Tibial nerve (tissue), 4 donors: ENCODE data around the gene ZFP64. TPM values are rescaled to one million over a fixed set of nuclear protein-coding genes. Genes with fewer than 3 reads are reported as not detected.

ENCODE experiments used
- DNase-seq, 2 donors: peaks; one replicate each; pipeline ENCODE4 v3.0.0-alpha.2; 2019; ENCODE audit warnings: low spot score in 2 of 2
- H3K27ac ChIP-seq, 4 donors: fragments of 200-600 bp; sonication (generic) in 3 of 4; one replicate each; pipeline ENCODE4 v1.5.1; 2017 to 2019; ENCODE audit warnings: mild to moderate bottlenecking in 1 of 4
- H3K27me3 ChIP-seq, 2 donors: fragments of 200-600 bp; sonication (generic) in 1 of 2; one replicate each; pipeline versions ENCODE4 v1.5.1 to v1.6.0; 2017 to 2019
- H3K36me3 ChIP-seq, 3 donors: fragments of 200-600 bp; sonication (generic); one replicate each; pipeline ENCODE4 v1.5.1; 2018 to 2019
- H3K4me1 ChIP-seq, 4 donors: fragments of 200-600 bp; sonication (generic) in 3 of 4; one replicate each; pipeline ENCODE4 v1.5.1; 2017 to 2019
- H3K4me3 ChIP-seq, 4 donors: fragments of 200-600 bp; sonication (generic) in 3 of 4; one replicate each; pipeline ENCODE4 v1.5.1; 2017 to 2019; ENCODE audit warnings: mild to moderate bottlenecking in 1 of 4, moderate library complexity in 1 of 4
- H3K9me3 ChIP-seq, 4 donors: fragments of 200-600 bp; sonication (generic) in 3 of 4; one replicate each; pipeline ENCODE4 v1.5.1; 2017 to 2019
- EP300 ChIP-seq, 2 donors: sonication (generic); formaldehyde crosslinking; IDR thresholded peaks; one replicate each; pipeline ENCODE4 v1.6.1; 2017; ENCODE audit warnings: antibody characterized with exemption in 2 of 2, mild to moderate bottlenecking in 1 of 2
- POLR2A ChIP-seq, 2 donors: fragments of 450-650 bp; IDR thresholded peaks; one replicate each; pipeline ENCODE4 v1.6.1; 2017; ENCODE audit warnings: antibody characterized with exemption in 2 of 2, mild to moderate bottlenecking in 2 of 2, moderate library complexity in 2 of 2
- WGBS, 2 donors: methylation state at CpG; one replicate each; pipeline ENCODE4 v1.1.5; 2018; 5-methylcytosine and 5-hydroxymethylcytosine counted together
- total RNA-seq, 4 donors: library from RNA; depleted of rRNA; stranded (reverse); fragments of >200 nt; gene quantifications; one replicate each; pipeline ENCODE4 v1.1.0, GENCODE V29; 2016
- TF ChIP-seq, protein P1 (sequence below), 5 experiments: fragments of 200-600 bp in 3 of 5; fragments of 450-650 bp in 2 of 5; sonication (generic) in 3 of 5; IDR thresholded peaks; one replicate each; pipeline ENCODE4 v1.5.1; 2016 to 2019; ENCODE audit warnings: antibody characterized with exemption in 5 of 5, mild to moderate bottlenecking in 3 of 5, moderate library complexity in 2 of 5

The ZFP64 gene
- total RNA-seq, 4 donors from 2014 or later = 14.0 to 19.4 (median 15.9) TPM

DNA sequence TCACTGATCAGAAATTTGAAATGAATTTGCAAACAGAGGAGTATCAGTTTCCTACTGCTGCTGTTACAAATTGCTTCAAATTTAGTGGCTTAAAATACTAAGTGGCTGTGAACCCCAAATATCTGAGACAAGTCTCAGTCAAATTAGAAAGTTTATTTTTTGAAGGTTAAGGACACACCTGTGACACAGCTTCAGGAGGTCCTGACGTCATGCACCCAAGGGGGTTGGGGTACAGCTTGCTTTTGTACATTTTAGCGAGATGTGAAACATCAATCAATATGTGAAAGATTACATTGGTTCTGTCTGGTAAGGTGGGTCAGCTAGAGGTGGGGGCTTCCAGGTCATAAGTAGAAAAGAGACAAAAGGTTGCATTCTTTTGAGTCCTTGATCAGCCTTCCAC lies 21.4 kb upstream of the ZFP64 start:
- Histone ChIP-seq H3K4me3 (no peak overlapping the region), H3K27me3 (no peaks in the 10 kb centered on the region), H3K4me1 (no peaks in the 10 kb centered on the region), H3K36me3 (no peaks in the 10 kb centered on the region), H3K9me3 (peaks cover 0 to 39% (median 0%) of the 10 kb centered on the region in 4 donors), H3K27ac (no peak overlapping the region)
- 57 to 87% methylated on average over 2 of the region's 2 CpGs for WGBS, 2 donors
- DNase-seq = no peak
- TF ChIP-seq, protein P1, sequence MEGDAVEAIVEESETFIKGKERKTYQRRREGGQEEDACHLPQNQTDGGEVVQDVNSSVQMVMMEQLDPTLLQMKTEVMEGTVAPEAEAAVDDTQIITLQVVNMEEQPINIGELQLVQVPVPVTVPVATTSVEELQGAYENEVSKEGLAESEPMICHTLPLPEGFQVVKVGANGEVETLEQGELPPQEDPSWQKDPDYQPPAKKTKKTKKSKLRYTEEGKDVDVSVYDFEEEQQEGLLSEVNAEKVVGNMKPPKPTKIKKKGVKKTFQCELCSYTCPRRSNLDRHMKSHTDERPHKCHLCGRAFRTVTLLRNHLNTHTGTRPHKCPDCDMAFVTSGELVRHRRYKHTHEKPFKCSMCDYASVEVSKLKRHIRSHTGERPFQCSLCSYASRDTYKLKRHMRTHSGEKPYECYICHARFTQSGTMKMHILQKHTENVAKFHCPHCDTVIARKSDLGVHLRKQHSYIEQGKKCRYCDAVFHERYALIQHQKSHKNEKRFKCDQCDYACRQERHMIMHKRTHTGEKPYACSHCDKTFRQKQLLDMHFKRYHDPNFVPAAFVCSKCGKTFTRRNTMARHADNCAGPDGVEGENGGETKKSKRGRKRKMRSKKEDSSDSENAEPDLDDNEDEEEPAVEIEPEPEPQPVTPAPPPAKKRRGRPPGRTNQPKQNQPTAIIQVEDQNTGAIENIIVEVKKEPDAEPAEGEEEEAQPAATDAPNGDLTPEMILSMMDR (IDR thresholded peaks at IDR 0.05) = no peak
- TF ChIP-seq POLR2A (IDR thresholded peaks at IDR 0.05) = no peak
- TF ChIP-seq EP300 (IDR thresholded peaks at IDR 0.05) = no peak

DNA sequence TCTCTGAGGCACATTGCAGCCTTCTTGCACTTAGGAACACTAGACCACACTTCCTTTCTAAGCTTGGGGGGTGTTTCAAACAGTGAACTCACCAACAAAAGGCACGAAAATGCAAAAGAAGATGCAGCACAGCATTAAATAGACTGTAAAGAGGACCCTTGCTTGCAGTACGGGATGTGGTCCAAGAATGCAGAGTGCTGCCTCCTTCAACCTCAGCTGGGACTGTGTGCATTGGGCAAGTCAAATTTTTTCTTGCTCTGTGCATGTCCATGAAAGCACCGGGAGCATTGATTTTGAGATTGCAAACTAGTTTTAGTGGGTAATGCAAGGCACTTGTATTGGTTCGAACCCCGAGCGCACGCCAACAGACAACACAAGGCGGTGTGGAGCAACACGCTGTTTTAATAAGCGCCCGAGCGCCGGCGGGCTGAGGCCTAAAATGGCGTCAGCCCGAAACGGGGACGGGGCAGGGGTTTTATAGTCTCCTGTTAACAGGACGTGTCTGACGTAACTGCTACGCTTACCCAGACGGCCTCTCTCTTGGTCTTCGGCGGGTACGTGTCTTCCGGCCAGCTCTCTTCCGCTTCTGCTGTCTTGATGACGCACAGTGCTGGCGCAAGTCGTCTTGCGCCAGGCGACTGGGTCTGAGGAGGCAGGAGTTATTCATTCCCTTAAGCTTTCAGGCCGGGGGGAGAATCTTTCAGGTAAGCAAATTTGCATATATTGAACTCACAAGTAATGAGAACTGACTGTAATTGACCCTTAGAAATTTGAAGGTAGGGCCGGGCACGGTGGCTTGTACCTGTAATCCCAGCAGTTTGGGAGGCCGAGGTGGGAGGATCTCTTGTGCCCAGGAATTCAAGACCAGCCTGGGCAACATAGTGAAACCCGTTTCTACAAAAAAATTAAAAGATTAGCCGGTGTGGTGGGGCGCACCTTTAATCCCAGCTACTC lies 18.7 kb upstream of the ZFP64 start:
- Histone ChIP-seq H3K4me3 (no peak overlapping the region), H3K27ac (no peak overlapping the region), H3K27me3 (no peaks in the 10 kb centered on the region), H3K36me3 (no peaks in the 10 kb centered on the region), H3K4me1 (no peaks in the 10 kb centered on the region), H3K9me3 (peaks cover 0 to 29% (median 0%) of the 10 kb centered on the region in 4 donors)
- no peak for DNase-seq
- TF ChIP-seq POLR2A (IDR thresholded peaks at IDR 0.05) = no peak
- no peak for TF ChIP-seq EP300 (IDR thresholded peaks at IDR 0.05)
- TF ChIP-seq, protein P1 (IDR thresholded peaks at IDR 0.05) = no peak
- WGBS, 2 donors = 94 to 96% methylated on average over 39 of the region's 39 CpGs

DNA sequence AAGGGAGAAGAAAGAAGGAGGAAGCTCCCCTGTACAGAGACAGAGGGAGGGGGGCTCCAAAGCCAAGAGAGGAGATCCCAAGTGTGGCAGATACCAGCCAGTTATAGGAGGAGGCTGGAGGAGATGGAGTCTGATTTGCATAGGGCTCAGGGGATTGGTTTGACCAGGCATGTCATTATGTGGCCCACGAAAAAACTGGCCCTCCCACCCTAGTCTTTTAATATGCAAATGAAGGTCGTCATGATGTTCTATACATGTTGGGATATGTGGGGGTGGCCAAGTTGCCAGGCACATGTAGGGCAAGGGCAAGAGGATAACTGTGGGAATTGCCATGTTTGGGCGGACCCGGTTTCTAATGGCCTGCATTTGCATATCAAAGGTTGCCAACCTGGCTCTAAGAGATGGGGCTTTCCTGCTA lies 17.6 kb upstream of the ZFP64 start:
- Histone ChIP-seq H3K27me3 (no peaks in the 10 kb centered on the region), H3K9me3 (peaks cover 0 to 29% (median 0%) of the 10 kb centered on the region in 4 donors), H3K4me3 (no peak overlapping the region), H3K36me3 (no peaks in the 10 kb centered on the region), H3K27ac (no peak overlapping the region), H3K4me1 (no peaks in the 10 kb centered on the region)
- no peak for DNase-seq
- WGBS, 2 donors = 37 to 42% methylated on average over 4 of the region's 4 CpGs
- TF ChIP-seq POLR2A (IDR thresholded peaks at IDR 0.05) = no peak
- TF ChIP-seq, protein P1 (IDR thresholded peaks at IDR 0.05) = no peak
- TF ChIP-seq EP300 (IDR thresholded peaks at IDR 0.05) = no peak

DNA sequence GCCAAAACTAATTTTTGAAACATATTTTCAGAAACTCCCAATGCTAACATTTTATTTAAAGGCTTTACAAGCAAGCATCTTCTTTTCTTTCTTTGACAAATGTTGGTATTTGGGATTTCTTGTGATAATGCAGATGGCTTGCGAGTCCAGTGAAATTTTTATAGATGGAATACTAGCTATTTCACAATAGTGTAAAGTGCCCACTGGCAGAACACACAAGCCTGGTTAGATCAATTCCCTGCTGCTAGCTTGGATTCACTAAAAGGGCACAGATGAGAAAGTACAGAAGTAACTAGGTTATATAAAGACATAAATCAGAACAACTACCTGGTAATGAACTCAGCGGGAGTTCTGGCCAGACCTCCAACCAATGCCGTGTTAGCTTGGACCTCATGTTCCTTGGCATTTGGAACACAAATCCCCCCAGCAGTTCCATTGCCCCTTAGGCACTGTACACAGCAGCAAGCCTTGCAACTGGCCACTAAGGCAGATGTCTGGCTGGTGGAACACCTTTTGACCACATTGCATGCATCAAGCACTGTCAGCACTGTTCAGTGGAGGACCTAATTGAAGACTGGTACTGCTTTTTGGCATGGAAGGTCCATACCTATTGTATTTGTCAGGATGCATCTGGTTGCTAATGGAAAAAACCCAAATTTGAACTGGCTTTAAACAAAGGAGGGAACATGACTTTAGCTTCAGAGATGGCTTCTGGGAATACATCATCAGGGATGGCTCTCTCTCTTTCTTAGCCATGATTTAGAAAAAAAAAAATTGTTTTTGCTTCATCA lies 15.6 kb upstream of the ZFP64 start:
- Histone ChIP-seq H3K9me3 (peaks cover 0 to 21% (median 0%) of the 10 kb centered on the region in 4 donors), H3K27me3 (no peaks in the 10 kb centered on the region), H3K4me1 (no peaks in the 10 kb centered on the region), H3K27ac (no peak overlapping the region), H3K36me3 (no peaks in the 10 kb centered on the region), H3K4me3 (no peak overlapping the region)
- no peak for DNase-seq
- TF ChIP-seq, protein P1 (IDR thresholded peaks at IDR 0.05) = no peak
- TF ChIP-seq EP300 (IDR thresholded peaks at IDR 0.05) (no peak), POLR2A (IDR thresholded peaks at IDR 0.05) (no peak)
- 89 to 90% methylated on average over 3 of the region's 3 CpGs for WGBS, 2 donors
